H1 (cell line): Measurements from ENCODE around the gene BRI3BP. TPM values are rescaled to one million over a fixed set of nuclear protein-coding genes. Genes with fewer than 3 reads are reported as not detected.

Experiments
- BCL11A ChIP-seq, 2 experiments: IDR thresholded peaks; one replicate each; pipeline ENCODE4 v1.6.1; 2011; ENCODE audit warnings: low read depth in 2 of 2, low read length in 2 of 2, mild to moderate bottlenecking in 2 of 2
- CHD2 ChIP-seq: IDR thresholded peaks from 2 replicates; pipeline ENCODE4 v1.6.1; 2012; ENCODE audit warnings: low read length, improper control_type of control experiment
- CTCF ChIP-seq, 3 experiments: IDR thresholded peaks; 1 replicate in 2 of 3; 2 replicates in 1 of 3; pipeline versions ENCODE4 v1.5.1 to v1.6.1; 2011; ENCODE audit warnings: low read length in 3 of 3, mild to moderate bottlenecking in 3 of 3, inconsistent platforms in 2 of 3, low read depth in 1 of 3, moderate library complexity in 1 of 3; ENCODE audit not compliant: insufficient read depth in 1 of 3; ENCODE audit errors: control extremely low read depth in 1 of 3
- EP300 ChIP-seq, 2 experiments: IDR thresholded peaks; 1 replicate in 1 of 2; 2 replicates in 1 of 2; pipeline ENCODE4 v1.6.1; 2011 to 2012; ENCODE audit warnings: low read depth in 2 of 2, low read length in 2 of 2, mild to moderate bottlenecking in 2 of 2, borderline replicate concordance in 1 of 2, inconsistent platforms in 1 of 2, moderate library complexity in 1 of 2
- JUN ChIP-seq: IDR thresholded peaks from 2 replicates; pipeline ENCODE4 v1.6.1; 2011; ENCODE audit warnings: low read depth, mild to moderate bottlenecking, improper control_type of control experiment, low read length
- KDM1A ChIP-seq: fragments of 200-600, 300-600 bp; sonication (generic); IDR thresholded peaks from 2 replicates; pipeline ENCODE4 v1.7.1; 2016; ENCODE audit warnings: mild to moderate bottlenecking, low read length, borderline replicate concordance
- MAX ChIP-seq: IDR thresholded peaks from 2 replicates; pipeline ENCODE4 v1.6.1; 2012; ENCODE audit warnings: inconsistent platforms
- PHF8 ChIP-seq: fragments of 200-600 bp; sonication (generic); conservative IDR thresholded peaks from 2 replicates; pipeline ENCODE4 v1.7.1; 2012; ENCODE audit warnings: low read depth, mild to moderate bottlenecking, inconsistent platforms, low read length, moderate library complexity
- POLR2A ChIP-seq, 2 experiments: IDR thresholded peaks; 1 replicate in 1 of 2; 2 replicates in 1 of 2; pipeline ENCODE4 v1.6.1; 2011; ENCODE audit warnings: low read depth in 2 of 2, low read length in 2 of 2, mild to moderate bottlenecking in 2 of 2; ENCODE audit errors: control extremely low read depth in 1 of 2
- RXRA ChIP-seq: IDR thresholded peaks from 2 replicates; pipeline ENCODE4 v1.6.1; 2011; ENCODE audit warnings: low read depth, mild to moderate bottlenecking, low read length, moderate library complexity; ENCODE audit not compliant: insufficient read depth
- SIX5 ChIP-seq: IDR thresholded peaks from 2 replicates; pipeline ENCODE4 v1.6.1; 2011; ENCODE audit warnings: mild to moderate bottlenecking, low read depth, low read length
- YY1 ChIP-seq: IDR thresholded peaks from 2 replicates; pipeline ENCODE4 v1.6.1; 2011; ENCODE audit warnings: low read depth, mild to moderate bottlenecking, low read length
- polyA plus RNA-seq, 7 experiments: library from polyadenylated mRNA; depleted of rRNA in 3 of 7; stranded (reverse) in 5 of 7; unstranded in 2 of 7; fragments of >200 nt in 5 of 7; fragments of 200-250 nt in 2 of 7; gene quantifications; 1 replicate in 5 of 7; 2 replicates in 1 of 7; 4 replicates in 1 of 7; pipeline versions ENCODE4 v1.2.1 to v1.2.3, GENCODE V29; 2011 to 2013; ENCODE audit warnings: missing spikeins in 2 of 7, mixed read lengths in 2 of 7
- total RNA-seq: library from RNA; stranded (reverse); fragmentation: NEBNext Ultra II Directional; extraction: Animal tissue kit (Norgen Biotek cat#: 25700); gene quantifications from 2 replicates; pipeline ENCODE4 v1.2.1, GENCODE V29; 2021

BRI3BP gene
- total and polyA plus RNA-seq, 2 of the 8 experiments (the other 6 are each of a cell fraction or from before 2014, with no cell fraction given) = 5.4 to 14.2 TPM

GRCh38 chr12:125049093-125049458 lies 55.6 kb downstream of the BRI3BP start (continued):
- TF ChIP-seq CTCF (IDR thresholded peaks at IDR 0.05; ENCODE audit: control extremely low read depth in 1 of 3, insufficient read depth in 1 of 3, low read depth in 1 of 3, low read length in 3 of 3) (0 out of 4 replicates have a peak, but pooled peaks of 1 of the 3 experiments have one; percentile 1), BCL11A (IDR thresholded peaks at IDR 0.05; ENCODE audit: low read depth in 2 of 2, low read length in 2 of 2) (no peak), KDM1A (0 out of 2 replicates have a peak, but pooled peaks have one; percentile 8), SIX5 (no peak), EP300 (IDR thresholded peaks at IDR 0.05; ENCODE audit: borderline replicate concordance in 1 of 2, low read depth in 2 of 2, low read length in 2 of 2) (no peak), POLR2A (IDR thresholded peaks at IDR 0.05; ENCODE audit: control extremely low read depth in 1 of 2, low read depth in 2 of 2, low read length in 2 of 2) (no peak), MAX (no peak), YY1 (no peak), PHF8 (no peak), RXRA (no peak), CHD2 (no peak), JUN (no peak)
